AG20443 (cell line): ENCODE data around the gene WDFY2.
"Not testable (repeated sequence)": the region's sequence is repeated elsewhere in the genome, so short reads cannot be mapped to it uniquely, and the experiment has no call there.

Experiments used
- DNase-seq: peaks from one replicate; pipeline ENCODE4 v3.0.0; 2012; ENCODE audit warnings: low spot score, mixed read lengths

Gene WDFY2

GRCh38 chr13:51564671-51565070, 19.6 kb upstream of the WDFY2 start:
- no peak for DNase-seq

- DNase-seq, result not testable (repeated sequence)
Observed at GRCh38 chr13:51569001-51569400, 15.3 kb upstream of the WDFY2 start.

- no peak for DNase-seq
Observed at GRCh38 chr13:51576754-51577153, 7.5 kb upstream of the WDFY2 start.

- no peak for DNase-seq
Observed at GRCh38 chr13:51577690-51578089, 6.6 kb upstream of the WDFY2 start.

- no peak for DNase-seq
Observed at GRCh38 chr13:51579676-51580075, 4.6 kb upstream of the WDFY2 start.

- no peak for DNase-seq
Observed at GRCh38 chr13:51581148-51581820, 3.0 kb upstream of the WDFY2 start.

- DNase-seq, result no peak
Observed at GRCh38 chr13:51583469-51583874, 790 bp upstream of the WDFY2 start.

GRCh38 chr13:51584731-51585672, 740 bp downstream of the WDFY2 start:
- peak; percentile 24 for DNase-seq

- no peak for DNase-seq
Observed at GRCh38 chr13:51585696-51586095, 1.4 kb downstream of the WDFY2 start.

- no peak for DNase-seq
Observed at GRCh38 chr13:51587372-51587771, 3.1 kb downstream of the WDFY2 start.

GRCh38 chr13:51588406-51588949, 4.2 kb downstream of the WDFY2 start:
- DNase-seq, result no peak

GRCh38 chr13:51589793-51590192, 5.5 kb downstream of the WDFY2 start:
- DNase-seq, result no peak

GRCh38 chr13:51590231-51590970, 6.1 kb downstream of the WDFY2 start:
- no peak for DNase-seq

GRCh38 chr13:51590971-51591627, 6.8 kb downstream of the WDFY2 start:
- peak; percentile 77 for DNase-seq

GRCh38 chr13:51591938-51592337, 7.7 kb downstream of the WDFY2 start:
- not testable (repeated sequence) for DNase-seq

GRCh38 chr13:51594432-51594831, 10.2 kb downstream of the WDFY2 start:
- DNase-seq, result no peak

GRCh38 chr13:51595416-51595815, 11.2 kb downstream of the WDFY2 start:
- no peak for DNase-seq

- no peak for DNase-seq
Observed at GRCh38 chr13:51596541-51596940, 12.3 kb downstream of the WDFY2 start.

- no peak for DNase-seq
Observed at GRCh38 chr13:51599444-51600176, 15.3 kb downstream of the WDFY2 start.

- DNase-seq, result no peak
Observed at GRCh38 chr13:51600703-51601102, 16.4 kb downstream of the WDFY2 start.
